NCI-H1417 treated with DMSO at 0.1 percent for 48 hours (cell line): Measurements from ENCODE around the gene C17orf50.

Experiments
- DNase-seq: peaks from one replicate; lab custom pipeline; 2025; lab: John Stamatoyannopoulos, UW

Gene C17orf50

GRCh38 chr17:35760587-35760986 lies at the start of gene C17orf50:
C17orf50 (plus strand) TSS chr17:35760887; CDS start chr17:35760942, 55 bp downstream.
- no peak for DNase-seq

DNA sequence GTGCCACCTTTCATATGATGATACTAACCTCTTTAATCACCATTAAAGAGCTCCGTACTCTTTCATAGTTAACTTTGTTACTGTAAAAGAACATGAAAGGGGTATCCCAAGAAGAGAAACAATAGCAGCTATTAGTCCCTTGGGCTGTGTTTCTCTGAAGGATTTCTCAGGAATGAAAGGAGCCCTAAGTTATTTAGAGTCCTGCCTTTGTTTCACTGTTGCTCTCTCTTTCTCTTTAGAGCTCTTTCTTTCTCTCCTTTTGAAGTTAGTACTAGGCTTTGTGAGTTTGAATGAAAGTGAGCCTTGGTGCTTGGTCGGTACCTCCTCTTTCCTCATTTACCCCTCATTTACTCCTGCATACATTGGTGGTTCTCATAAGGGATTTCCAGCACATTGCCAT lies 49.7 kb upstream of the C17orf50 start:
- no peak for DNase-seq

- no peak for DNase-seq
These were observed 47.5 kb upstream of the C17orf50 start for GRCh38 chr17:35713069-35713728.

- DNase-seq: no peak
These were observed 45.7 kb upstream of the C17orf50 start for GRCh38 chr17:35714988-35715387.

GRCh38 chr17:35715416-35715815 lies 45.3 kb upstream of the C17orf50 start:
- DNase-seq: no peak

- DNase-seq: no peak
These were observed 44.5 kb upstream of the C17orf50 start for GRCh38 chr17:35716173-35716572.

GRCh38 chr17:35716897-35717465 lies 43.7 kb upstream of the C17orf50 start:
- no peak for DNase-seq

DNA sequence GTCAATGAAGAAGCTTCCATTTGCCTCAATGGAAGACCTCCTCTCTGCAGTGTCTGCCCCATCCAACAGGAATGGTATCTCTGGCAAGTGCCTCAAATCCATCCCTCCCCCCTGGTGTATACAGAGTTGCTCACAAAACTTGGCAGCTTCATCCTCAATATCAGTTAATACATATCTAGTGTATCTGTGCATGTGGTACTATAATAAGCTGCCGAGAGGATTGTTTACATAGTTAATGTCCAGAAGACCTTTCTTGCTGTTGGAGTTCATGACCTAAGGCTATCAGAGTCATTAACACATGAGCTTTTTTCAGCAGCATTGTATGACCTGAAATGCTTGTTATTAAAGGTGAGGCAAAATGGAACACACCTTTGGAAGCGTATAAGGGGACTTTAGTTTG lies 43.2 kb upstream of the C17orf50 start:
- no peak for DNase-seq

GRCh38 chr17:35723735-35724134 lies 37.0 kb upstream of the C17orf50 start:
- no peak for DNase-seq

DNA sequence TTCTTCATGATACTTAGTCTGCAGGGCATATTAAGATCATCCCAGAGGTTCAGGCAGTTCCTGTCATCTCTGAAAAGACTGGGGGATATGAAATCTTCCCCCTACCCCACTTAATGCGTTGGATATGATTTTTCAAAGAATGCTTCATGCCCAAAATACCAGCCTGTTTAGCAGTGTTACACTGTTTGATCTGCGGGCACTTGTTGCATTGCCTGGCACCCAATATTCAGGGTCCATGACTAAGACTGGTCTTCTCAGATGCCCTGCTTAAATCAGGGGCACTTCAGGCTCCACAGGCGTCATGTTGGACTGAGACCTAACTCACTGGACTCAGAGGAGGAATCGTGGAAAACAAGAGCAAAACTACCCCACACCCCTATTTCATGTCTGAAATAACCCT lies 35.6 kb upstream of the C17orf50 start:
- no peak for DNase-seq

DNA sequence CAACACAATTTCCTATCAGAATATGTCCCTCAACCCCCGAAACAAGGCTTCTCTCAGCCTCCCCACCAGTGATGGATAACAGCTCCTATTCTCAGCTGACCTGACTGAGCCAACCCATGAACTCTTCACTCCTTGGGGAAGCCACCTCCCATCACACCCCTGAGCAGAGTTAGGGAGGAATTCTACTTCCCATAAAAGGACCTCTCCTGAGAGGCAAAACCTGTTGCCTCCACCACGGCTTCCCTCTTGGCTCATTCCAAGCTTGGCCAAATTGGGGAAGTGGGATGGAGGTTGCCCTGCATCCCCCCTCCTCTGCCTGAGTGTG lies 34.9 kb upstream of the C17orf50 start:
- DNase-seq: no peak

GRCh38 chr17:35726127-35726952 lies 34.3 kb upstream of the C17orf50 start:
- DNase-seq: no peak

DNA sequence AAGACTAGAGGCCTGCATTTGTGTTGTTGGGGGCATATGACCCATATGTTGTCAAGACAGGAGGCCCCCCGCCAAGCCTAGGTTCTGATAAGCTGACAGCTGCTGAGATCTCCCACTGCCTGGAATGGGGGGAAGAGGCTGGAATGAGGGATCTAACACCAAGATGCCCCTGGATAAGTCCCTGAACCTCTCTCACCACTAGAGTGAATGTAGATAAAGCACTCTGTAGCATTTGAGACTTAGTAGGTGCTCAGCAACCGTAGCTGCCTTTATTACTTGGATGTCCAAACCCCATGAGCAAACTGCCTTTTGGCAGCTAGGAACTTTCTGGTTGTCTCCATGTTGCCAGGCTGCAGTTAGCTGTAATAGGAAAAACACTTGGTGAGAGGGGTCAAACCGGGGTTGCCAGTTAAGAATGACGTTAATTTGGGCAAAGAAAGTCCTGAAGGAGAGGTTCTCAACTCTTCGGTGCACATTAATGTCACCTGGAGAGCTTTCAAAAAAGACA lies 33.7 kb upstream of the C17orf50 start:
- DNase-seq: no peak

GRCh38 chr17:35727635-35728034 lies 33.1 kb upstream of the C17orf50 start:
- DNase-seq: no peak

DNA sequence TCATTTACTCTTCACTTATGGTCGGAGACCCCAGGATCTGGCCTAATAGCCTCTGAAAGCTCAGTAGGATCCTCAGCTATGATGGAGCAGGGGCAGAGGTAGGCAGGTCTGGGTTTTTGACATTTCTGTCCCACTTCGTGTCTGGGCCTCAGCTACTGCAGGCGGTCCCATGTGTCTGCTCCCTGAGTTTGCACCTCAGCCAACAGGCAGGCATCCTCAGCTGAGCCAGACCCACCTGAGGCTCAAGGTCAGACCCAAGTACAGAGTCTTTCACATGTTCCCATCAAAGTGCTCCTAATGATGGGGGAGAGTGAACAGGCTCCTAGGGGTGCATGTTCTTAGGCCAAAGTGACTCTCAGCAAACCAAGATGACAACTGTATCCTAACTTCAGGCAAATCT lies 32.1 kb upstream of the C17orf50 start:
- no peak for DNase-seq

DNA sequence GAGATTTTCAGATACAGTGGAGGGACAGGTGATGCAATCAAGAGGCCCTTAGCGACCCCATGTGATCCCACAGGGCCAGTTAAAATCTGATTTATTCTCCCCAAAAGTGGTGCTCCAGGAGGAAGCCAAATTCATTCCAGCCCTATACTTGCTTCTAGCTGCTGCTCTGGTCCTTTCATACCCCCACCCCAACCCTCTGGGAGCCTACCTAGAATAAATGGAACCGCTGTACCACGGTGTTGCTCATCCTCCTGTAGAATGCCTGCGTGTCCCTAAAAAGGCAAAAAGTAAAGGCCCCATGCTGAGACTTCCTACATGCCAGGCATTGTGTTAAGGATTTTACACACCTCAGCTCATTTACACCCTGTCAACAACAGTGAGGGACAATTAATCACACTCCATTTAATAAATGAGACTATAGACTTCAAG lies 31.3 kb upstream of the C17orf50 start:
- DNase-seq: no peak

- no peak for DNase-seq
These were observed 30.2 kb upstream of the C17orf50 start for GRCh38 chr17:35730400-35731005.

- no peak for DNase-seq
These were observed 29.3 kb upstream of the C17orf50 start, which contains the start of gene RASL10B for GRCh38 chr17:35731239-35731916. RASL10B (plus strand) TSS chr17:35731639; CDS start chr17:35735185, 3,546 bp downstream.

DNA sequence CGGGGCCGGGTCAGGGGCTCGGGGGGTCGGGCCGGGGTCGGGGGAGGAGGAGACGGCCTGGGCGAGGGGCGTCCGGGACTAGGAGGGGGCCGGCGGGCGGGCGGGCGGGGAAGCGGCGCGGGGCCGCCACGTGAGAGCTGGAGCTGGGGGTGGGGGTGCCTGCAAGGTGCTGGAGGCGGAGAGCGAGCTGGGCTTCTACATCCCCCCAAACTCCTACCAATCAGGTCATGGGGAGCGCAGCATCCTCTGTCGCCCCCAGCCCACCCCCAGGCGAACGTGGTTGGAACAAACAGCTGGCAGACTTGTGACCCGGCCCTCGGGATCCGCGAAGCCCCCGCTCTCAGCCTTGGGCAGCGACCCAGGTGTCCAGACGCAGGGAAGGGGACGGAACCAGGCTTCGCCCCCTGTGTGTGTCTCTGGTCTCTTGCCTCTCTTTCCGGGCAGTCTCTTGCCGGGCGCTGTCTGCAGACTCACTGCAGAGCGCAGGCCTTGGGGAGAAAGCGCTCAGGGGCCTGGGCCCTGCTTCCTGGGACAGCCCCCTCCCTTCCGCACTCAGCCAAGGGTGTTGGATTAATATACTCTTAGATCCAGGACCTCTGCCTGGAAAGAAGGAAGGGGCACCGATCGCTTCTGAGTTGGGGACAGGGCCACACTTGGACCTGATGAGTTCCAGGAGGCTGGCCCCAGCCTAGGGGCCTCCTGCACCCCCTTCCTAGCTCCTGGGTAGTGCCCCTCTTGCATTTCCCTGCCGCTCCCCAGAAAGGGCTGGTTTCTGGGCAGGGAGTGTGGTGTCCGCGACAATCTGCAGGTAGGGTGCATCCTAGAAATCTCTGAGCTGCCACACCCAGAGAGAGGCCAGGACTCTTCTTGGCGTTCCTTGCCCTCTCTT lies 28.5 kb upstream of the C17orf50 start:
- no peak for DNase-seq

DNA sequence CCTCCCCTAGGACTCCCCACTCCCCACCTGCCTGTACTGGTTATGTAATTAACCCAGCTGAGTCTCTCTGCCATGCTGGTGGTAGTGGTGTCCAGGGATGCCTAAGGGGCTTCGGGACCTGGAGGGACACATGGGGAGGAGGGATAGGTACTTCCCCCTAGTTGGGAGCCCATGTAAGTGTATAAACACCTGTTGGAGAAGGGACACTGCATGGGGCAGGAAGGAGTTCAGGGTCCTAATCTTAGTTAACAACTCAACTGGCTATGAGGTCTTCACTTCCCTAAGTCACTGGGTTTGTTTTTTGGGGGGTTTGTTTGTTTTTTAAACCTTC lies 27.9 kb upstream of the C17orf50 start:
- DNase-seq: no peak

GRCh38 chr17:35733366-35733765 lies 27.3 kb upstream of the C17orf50 start:
- DNase-seq: no peak
